WERI-Rb-1 (cell line): ENCODE data around the gene ALDOA.

Experiments used
- DNase-seq: peaks from one replicate; pipeline ENCODE4 v3.0.0-alpha.2; 2020
- H3K27ac ChIP-seq: fragments of 250-450 bp; sonication (Bioruptor Pico); 2 replicates; pipeline ENCODE4 v1.5.1; 2020; ENCODE audit warnings: mild to moderate bottlenecking, moderate library complexity
- H3K27me3 ChIP-seq: fragments of 250-450 bp; sonication (Bioruptor Pico); 2 replicates; pipeline ENCODE4 v1.5.1; 2021; ENCODE audit warnings: mild to moderate bottlenecking, low read depth, moderate library complexity; ENCODE audit not compliant: insufficient read depth, severe bottlenecking
- H3K36me3 ChIP-seq: fragments of 250-450 bp; sonication (Bioruptor Pico); 2 replicates; pipeline ENCODE4 v1.5.1; 2020; ENCODE audit warnings: mild to moderate bottlenecking, moderate library complexity
- H3K4me3 ChIP-seq: 2 replicates; pipeline ENCODE4 v1.5.1; 2011; ENCODE audit warnings: low read depth, mild to moderate bottlenecking, control low read depth, low read length
- H3K9me3 ChIP-seq: fragments of 250-450 bp; sonication (Bioruptor Pico); 2 replicates; pipeline ENCODE4 v1.5.1; 2021; ENCODE audit warnings: mild to moderate bottlenecking, moderate library complexity; ENCODE audit not compliant: severe bottlenecking
- CTCF ChIP-seq: IDR thresholded peaks from 2 replicates; pipeline ENCODE4 v1.5.1; 2011; ENCODE audit warnings: low read depth, mild to moderate bottlenecking, control low read depth, inconsistent platforms, low read length

Gene ALDOA

DNA sequence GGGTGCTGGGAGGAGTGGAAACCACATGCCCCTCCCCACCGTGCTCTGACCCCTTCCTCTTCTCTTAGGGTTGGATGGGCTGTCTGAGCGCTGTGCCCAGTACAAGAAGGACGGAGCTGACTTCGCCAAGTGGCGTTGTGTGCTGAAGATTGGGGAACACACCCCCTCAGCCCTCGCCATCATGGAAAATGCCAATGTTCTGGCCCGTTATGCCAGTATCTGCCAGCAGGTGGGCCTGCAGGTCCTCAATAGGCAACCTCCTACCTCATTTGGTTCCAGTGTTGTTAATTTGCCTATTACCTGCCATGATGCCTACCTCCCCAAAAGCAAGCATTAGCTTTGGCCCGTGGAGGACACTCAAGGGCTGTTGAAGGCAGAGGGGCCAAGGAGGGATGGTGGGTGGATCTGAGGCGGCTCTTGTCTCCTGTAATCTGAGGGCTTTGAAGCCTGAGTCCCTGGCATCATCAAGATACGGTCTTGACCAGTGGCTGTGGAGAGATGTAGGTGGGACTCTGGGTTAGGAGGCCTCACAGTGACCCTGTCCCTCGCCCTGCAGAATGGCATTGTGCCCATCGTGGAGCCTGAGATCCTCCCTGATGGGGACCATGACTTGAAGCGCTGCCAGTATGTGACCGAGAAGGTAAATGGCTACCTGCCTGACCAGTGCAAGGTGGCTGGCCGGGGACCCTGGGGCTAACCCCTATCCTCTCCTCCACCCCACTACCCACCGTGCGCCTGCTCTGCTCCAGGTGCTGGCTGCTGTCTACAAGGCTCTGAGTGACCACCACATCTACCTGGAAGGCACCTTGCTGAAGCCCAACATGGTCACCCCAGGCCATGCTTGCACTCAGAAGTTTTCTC is 3.4 kb downstream of the ALDOA start:
- peaks cover 87% of the 10 kb centered on the region for H3K36me3 ChIP-seq
- DNase-seq: no peak
- TF ChIP-seq CTCF: peak; percentile 60
- no peak overlapping the region for H3K4me3 ChIP-seq
- H3K27me3 ChIP-seq: no peaks in the 10 kb centered on the region
- H3K27ac ChIP-seq: no peak overlapping the region
- H3K9me3 ChIP-seq: no peaks in the 10 kb centered on the region

DNA sequence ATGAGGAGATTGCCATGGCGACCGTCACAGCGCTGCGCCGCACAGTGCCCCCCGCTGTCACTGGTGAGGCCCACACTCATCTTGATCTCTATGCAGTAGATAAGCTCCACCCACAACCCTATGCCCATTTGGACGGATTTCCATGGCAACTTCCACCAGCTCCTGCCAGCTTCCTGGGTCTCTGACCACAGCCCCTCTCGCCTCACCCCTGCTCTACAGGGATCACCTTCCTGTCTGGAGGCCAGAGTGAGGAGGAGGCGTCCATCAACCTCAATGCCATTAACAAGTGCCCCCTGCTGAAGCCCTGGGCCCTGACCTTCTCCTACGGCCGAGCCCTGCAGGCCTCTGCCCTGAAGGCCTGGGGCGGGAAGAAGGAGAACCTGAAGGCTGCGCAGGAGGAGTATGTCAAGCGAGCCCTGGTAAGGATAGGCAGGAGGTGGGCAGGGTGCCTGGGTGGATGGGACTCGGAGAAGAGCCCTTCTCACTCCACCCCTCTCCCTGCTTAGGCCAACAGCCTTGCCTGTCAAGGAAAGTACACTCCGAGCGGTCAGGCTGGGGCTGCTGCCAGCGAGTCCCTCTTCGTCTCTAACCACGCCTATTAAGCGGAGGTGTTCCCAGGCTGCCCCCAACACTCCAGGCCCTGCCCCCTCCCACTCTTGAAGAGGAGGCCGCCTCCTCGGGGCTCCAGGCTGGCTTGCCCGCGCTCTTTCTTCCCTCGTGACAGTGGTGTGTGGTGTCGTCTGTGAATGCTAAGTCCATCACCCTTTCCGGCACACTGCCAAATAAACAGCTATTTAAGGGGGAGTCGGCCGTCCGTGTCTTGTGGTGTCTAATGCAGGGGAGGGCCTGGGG is 4.3 kb downstream of the ALDOA start:
- TF ChIP-seq CTCF: no peak
- Histone ChIP-seq H3K27ac (no peak overlapping the region), H3K27me3 (no peaks in the 10 kb centered on the region), H3K36me3 (peaks cover 89% of the 10 kb centered on the region), H3K9me3 (no peaks in the 10 kb centered on the region), H3K4me3 (no peak overlapping the region)
- no peak for DNase-seq

- Histone ChIP-seq H3K27me3 (no peaks in the 10 kb centered on the region), H3K4me3 (no peak overlapping the region), H3K27ac (no peak overlapping the region), H3K36me3 (peaks cover 86% of the 10 kb centered on the region), H3K9me3 (no peaks in the 10 kb centered on the region)
- TF ChIP-seq CTCF: no peak
- no peak for DNase-seq
These were observed 4.9 kb downstream of the ALDOA start for GRCh38 chr16:30070490-30070889.

GRCh38 chr16:30075503-30076275 is 10.1 kb downstream of the ALDOA start, which contains the start of gene PPP4C:
TSS of gene PPP4C (plus strand) at chr16:30075994. CDS start at chr16:30076378, 384 bp downstream.
- H3K36me3 ChIP-seq: peaks cover 67% of the 10 kb centered on the region
- peak; percentile 2; the same call in 1 of the 2 replicates for TF ChIP-seq CTCF
- H3K27ac ChIP-seq: peak within 1 kb of the TSS; percentile 60
- peak; percentile 86 for DNase-seq
- H3K27me3 ChIP-seq: no peaks in the 10 kb centered on the region
- peak within 1 kb of the TSS; percentile 81 for H3K4me3 ChIP-seq
- H3K9me3 ChIP-seq: no peaks in the 10 kb centered on the region

- Histone ChIP-seq H3K27me3 (no peaks in the 10 kb centered on the region), H3K9me3 (no peaks in the 10 kb centered on the region), H3K27ac (peak overlapping the region; percentile 60), H3K36me3 (peaks cover 67% of the 10 kb centered on the region), H3K4me3 (peak overlapping the region; percentile 81)
- no peak for TF ChIP-seq CTCF
- no peak for DNase-seq
These were observed 10.8 kb downstream of the ALDOA start for GRCh38 chr16:30076276-30076791.
